GM12891 (cell line): ENCODE results near the gene RYR2.

Experiments
- PAX5 ChIP-seq: IDR thresholded peaks from 2 replicates; pipeline ENCODE4 v1.6.1; 2011; ENCODE audit warnings: low read length, moderate library complexity, mild to moderate bottlenecking; ENCODE audit not compliant: insufficient read depth, severe bottlenecking
- POLR2A ChIP-seq: IDR thresholded peaks from 2 replicates; pipeline ENCODE4 v1.6.1; 2011; ENCODE audit warnings: low read depth, low read length, control low read depth
- POLR2AphosphoS5 ChIP-seq: IDR thresholded peaks from 2 replicates; pipeline ENCODE4 v1.6.1; 2011; ENCODE audit warnings: low read depth, low read length, control low read depth
- POU2F2 ChIP-seq: IDR thresholded peaks from 2 replicates; pipeline ENCODE4 v1.6.1; 2011; ENCODE audit warnings: low read depth, mild to moderate bottlenecking, control low read depth, low read length, moderate library complexity
- SPI1 ChIP-seq: IDR thresholded peaks from 2 replicates; pipeline ENCODE4 v1.6.1; 2011; ENCODE audit warnings: low read depth, low read length, control low read depth
- TAF1 ChIP-seq: IDR thresholded peaks from 2 replicates; pipeline ENCODE4 v1.6.1; 2011; ENCODE audit warnings: low read depth, low read length, control low read depth

DNA sequence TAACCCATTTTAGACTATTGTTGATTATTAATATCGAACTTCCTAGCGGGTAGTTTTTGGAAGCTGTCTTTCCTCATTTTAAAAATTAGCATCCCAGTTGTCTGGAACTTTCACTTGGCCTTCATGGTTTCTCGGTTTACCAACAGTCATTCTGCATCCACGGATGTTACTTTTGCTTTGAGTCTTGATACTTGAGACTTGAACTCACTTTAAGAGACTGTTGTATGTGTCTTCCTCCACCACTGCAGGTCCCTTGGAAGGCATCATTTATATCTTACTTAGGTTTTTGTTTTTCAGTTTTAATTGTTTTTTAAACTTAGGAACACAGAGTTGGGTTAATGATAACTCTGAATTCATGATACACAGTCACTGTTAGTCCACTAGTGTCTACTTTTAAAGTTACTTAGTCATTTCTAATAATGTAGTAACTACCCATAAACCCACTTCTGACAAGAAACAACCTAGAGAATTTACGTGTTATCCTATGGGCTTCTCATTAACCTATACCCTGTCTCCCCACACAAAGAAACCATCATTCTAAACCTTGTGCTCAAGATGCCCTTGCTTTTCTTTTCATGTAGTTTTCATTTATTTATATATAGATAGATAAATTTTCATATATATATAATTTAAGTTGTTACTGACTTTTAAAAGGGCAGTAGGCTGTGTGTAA is 696.1 kb downstream of the RYR2 start:
- TF ChIP-seq POLR2AphosphoS5 (no peak), POLR2A (no peak), TAF1 (no peak), PAX5 (no peak), SPI1 (no peak), POU2F2 (no peak)
